NCI-H2107 (cell line): Measurements from ENCODE around the gene GLYR1.
"Not testable (repeated sequence)": the region's sequence is repeated elsewhere in the genome, so short reads cannot be mapped to it uniquely, and the experiment has no call there.

ENCODE experiments used
- DNase-seq: peaks from one replicate; lab custom pipeline; 2025; lab: John Stamatoyannopoulos, UW

Gene GLYR1

DNA sequence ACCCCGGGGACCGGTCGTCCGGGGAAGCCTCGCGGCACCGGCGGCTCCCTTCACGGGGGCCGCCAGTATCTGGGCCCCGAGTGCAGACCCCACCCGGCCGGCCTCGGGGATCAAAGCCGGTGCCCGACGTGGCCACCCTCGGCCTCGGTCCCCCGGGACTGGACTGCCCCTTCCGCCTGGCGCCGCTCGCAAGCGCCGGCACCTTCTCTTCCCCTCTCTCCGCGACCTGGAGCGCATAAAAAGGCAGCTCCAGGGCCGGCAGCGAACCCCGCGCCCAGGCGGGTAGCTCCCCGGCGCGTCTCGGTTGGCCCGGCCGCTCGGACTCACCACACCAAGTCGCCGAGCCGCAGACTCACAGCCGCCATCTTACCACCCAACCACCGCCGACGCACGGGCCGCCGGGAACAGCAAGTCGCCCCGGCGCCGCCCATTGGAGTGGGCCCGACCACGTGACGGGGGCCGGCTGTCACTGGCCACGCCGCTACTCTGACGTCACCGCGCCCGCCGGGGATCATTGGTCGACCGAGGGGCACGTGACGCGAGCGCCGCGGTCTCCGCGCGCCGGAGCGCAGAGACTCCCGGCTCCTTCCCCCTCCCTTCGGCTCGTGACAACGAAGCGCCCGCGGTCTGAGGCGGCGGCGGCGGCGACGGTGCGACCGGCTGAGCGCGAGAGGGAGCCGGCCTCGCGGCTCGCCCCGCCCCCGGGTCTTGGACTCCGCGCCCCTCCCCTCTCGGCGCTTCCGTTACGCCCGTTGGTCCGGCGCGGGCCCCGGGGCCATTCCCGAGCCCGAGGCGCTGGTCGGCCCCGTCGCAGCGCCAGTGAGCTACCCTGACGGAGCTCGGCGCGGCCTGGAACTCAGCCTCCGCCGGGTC lies at the start of gene GLYR1, which contains the start of gene UBN1:
Gene GLYR1, minus strand, starts transcription at position 388 of the 873 bp plus-strand sequence. Its CDS starts 23 bp downstream, at position 365.
Gene UBN1, plus strand, starts transcription at position 581 of the 873 bp plus-strand sequence. CDS start 5,437 bp downstream, outside the sequence.
- peak; percentile 98 for DNase-seq

DNA sequence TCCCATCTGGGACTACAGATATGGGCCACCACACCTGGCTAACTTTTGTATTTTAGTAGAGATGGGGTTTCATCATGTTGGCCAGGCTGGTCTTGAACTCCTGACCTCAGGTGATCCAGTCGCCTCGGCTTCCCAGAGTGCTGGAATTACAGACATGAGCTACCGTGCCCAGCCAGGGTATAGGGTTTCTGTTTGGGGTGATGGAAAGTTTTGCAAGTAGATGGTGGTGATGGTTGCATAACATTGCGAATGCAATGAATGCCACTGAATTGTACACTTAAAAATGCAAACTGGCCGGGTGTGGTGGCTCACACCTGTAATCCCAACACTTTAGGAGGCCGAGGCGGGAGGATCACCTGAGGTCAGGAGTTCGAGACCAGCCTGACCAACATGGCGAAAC lies 49.7 kb upstream of the GLYR1 start:
- not testable (repeated sequence) for DNase-seq

DNA sequence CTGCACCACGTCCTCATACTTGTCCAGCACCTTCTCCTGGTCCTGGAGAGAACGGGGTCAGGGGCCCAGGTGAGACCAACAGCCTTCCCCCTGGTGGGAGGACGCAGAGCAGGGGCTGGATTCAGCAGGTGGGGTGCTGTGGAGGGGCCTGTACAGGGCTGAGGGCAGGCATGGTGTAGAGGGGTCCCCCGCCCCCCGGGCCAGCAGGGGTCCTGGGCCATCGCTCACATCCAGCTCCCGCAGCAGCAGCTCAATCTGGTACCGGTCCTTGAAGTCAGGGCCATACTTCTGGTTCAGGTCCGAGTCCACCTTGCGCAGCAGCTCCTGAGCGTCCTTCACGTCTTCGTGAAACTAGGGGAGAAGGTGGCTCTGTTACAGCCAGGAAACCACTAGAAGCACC lies 48.3 kb upstream of the GLYR1 start:
- DNase-seq, result no peak

DNA sequence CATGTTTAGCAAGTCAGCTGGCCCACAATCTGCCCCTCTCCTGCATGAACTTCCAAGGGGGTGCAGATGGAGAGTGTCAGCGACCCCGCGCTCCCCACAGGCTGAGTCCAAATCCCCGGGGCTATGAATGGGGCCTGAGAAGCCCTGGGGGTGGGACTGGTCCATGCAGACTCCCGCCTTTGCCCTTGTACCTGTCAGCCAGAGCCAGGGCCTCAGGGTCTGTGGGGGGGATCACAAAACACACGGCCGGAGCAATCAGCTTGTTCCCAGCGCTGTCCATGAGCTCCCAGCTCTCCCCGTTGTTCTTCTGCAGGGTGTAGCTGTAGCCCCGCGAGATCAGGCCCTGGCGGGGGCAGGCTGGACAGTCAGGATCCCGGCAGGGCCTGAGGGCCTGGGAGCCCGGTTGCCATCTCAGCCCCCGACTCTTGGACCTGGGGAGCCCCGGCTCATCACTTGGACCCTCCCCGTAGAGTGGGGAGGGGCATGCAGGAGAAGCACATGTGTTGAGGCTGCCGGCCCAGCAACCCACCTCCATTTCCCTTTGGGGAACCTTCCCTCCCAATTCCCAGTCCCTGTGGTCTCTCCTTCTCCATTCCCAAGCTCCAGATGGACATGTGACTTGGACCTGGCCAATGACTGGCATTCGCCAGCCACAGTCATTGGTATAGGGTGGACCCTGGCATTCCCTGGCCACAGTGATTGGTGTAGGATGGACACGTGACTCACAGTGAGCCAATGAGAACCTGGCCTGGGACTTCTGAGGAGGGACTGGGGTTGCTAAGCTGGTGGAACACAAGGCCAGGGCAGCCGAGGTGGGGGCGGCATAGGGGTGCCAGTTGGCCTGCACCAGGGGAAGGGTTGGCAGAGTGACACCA lies 47.4 kb upstream of the GLYR1 start:
- no peak for DNase-seq

DNA sequence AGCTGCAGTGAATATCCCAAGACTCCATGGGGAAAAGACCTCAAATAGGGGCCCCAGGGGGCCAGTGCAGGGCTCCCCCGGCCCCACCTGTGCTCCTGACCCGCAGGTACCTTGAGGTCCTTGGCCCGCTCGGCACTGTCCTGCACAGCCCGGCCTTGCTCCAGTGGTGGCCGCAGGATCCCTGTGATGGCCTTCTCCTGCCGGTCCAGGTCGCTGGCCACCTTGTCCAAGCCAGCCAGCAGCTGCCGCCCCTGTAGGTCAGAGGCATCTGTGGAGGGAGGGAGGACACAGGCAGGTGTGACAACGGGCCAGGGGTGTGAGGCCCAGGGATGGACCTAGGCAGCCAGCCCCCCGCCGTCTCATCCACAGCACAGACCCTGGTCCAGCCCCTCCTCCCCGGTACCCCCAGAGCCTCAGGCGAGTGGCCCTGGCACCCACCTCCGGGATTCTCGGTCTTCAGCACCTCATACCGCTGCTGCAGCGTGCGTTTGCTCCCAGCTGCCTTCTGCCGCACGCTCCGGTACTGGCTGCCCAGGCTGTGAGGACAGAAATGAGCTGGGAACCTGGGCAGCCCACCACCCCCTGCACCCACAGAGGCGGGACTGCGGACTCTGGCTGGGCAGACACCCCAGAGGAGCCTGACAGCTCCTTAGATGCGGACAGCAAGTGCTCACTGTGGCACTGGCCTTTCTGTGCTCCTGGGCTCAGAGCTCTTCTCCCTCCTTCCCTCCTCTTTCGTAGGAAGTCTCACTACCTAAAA lies 46.2 kb upstream of the GLYR1 start:
- no peak for DNase-seq

DNA sequence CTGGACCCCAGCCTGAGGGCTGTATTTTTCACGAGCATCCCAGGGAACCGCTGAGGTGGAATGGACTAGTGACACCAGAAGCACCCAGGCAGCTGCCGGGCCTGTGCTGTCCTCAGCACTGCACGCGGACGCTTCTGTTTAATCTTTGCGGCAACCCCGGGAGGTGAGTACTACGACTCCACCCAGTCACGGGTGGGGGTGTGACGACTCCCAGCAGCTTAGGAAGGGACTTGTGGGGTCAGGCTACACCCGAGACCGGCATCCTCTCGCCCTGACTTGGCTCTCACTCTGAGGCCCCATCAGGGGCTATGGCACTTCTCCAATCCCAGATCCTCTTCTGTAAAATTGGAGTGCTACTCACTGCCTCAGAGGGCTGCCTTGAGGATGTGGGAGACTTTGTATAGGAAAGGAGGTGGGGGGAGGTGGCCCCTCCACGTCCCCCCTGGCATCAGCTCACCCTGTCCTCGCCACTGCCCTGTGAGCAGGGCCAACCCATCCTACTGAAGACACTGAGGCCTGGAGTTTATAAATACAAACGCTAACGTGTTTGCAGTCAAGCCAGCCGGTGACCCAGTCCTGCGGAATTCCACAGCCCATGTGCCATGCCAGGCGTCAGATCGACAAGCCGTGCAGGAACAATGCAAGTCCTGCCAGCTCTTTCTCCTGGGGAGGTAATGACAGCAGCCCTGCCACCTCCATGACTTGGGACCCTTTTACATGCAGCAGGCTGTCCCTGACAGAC lies 45.4 kb upstream of the GLYR1 start:
- DNase-seq, result no peak

GRCh38 chr16:4891886-4892216 lies 44.8 kb upstream of the GLYR1 start:
- no peak for DNase-seq

DNA sequence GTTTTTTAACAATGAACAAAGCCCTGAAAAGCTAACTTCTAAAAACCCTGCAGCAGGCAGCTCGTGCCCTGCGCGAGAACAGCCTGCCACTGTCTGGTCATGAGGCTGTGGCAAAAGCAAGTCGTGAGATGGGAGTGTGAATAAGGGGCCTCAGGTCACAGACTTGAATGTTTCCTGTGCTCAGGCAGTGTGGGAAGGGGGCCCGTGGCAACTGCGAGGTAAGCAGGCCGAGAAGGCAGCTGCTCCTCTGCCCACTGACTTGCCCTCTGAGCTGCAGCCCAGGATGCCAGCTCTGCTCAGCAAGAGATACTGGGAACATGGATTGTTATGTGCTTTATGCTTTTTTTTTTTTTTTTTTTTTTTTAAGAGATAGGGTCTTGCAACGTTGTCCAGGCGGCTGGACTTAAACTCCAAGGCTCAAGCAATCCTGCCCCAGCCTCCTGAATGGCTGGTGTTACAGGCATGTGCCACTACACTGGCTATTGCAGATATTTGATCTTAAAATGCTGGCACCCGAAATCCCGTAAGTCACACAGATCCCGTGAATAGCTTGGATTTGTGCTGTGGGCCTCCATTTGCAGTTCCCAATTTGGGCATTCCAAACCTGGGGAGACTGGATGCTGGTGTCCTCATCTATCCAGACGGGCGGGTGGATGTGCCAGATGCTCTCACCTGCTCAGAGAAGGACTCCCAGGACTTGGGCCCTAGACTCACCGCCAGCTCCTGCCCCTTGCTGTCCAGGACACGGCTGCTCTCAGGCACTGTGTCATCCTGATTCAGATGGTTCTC lies 44.2 kb upstream of the GLYR1 start:
- DNase-seq, result no peak

- no peak for DNase-seq
These were observed 43.6 kb upstream of the GLYR1 start for GRCh38 chr16:4890686-4891085.

- DNase-seq, result no peak
These were observed 42.9 kb upstream of the GLYR1 start for GRCh38 chr16:4890026-4890425.

DNA sequence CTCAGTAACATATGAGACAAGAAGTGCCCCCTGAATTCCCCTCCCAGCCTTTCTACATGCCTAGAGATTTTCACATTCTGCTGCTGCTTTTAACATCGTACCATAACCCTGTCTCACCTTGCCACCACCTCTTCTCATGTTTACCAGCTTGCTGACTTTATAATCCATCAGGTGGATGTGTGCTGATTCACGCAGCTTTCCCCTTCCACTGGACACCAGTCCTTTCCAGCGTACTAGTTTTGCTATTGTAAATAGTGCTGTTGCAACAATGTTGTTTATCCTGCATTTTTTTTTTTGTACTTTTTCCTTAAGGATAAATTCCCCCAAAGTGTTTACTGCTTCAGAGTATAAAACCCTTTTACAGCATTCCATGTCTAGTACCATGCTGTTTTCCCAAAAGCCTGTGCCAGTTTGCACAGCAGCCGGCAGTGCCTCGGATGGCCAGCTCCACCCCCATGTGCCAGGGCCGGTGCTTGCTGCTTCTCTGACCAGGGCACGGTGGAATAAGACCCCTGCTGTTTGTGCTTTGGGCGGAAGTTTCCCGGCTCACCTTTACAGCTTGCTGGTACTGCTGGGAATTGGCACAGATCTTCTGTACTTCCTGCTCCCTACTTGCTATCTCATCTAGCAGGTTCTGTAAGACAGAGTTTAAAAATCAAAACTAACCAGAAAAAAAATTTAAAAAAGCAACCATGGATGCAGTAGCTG lies 41.5 kb upstream of the GLYR1 start:
- no peak for DNase-seq

GRCh38 chr16:4886151-4886550 lies 39.1 kb upstream of the GLYR1 start:
- no peak for DNase-seq

- no peak for DNase-seq
These were observed 38.1 kb upstream of the GLYR1 start for GRCh38 chr16:4884972-4885874.

- no peak for DNase-seq
These were observed 37.1 kb upstream of the GLYR1 start for GRCh38 chr16:4884209-4884608.

- no peak for DNase-seq
These were observed 36.4 kb upstream of the GLYR1 start for GRCh38 chr16:4883501-4883900.

DNA sequence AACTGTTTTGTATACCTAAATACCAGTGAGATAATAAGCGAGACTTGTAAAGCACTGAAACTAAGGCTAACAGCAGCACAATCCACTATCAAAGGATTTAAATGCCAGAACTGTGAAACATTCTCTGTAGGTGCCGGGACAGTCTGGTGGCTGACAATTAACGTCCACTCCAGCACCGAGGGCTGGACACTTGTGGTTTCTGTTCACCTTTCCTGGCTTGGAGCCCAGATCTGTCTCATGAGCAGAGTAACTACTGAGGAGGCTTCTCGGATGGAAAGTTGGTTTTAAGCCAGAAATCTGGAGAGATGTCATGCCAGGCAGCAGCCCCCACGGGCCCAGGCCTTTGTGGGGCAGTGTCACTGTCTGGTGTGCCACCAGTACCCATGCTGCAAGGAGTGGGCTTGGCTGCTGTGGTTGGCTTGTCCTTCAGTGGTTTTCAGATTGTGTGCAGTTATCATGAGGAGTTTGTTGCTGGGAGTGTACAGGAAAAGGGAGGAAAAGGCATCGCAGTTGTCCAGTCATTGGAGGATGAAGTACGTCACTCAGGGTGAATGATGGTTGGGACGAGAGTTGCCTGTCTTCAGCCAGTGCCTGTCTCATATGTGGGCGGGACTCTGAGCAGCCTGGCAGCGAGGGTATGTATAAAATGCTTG lies 35.7 kb upstream of the GLYR1 start:
- DNase-seq, result peak; percentile 46

- no peak for DNase-seq
These were observed 35.0 kb upstream of the GLYR1 start for GRCh38 chr16:4882000-4882632.

GRCh38 chr16:4880006-4880580 lies 33.0 kb upstream of the GLYR1 start:
- DNase-seq, result no peak
